Astrocyte (in vitro differentiated cells and primary cell): ENCODE measurements around the gene RAD51.

Source experiments
- CTCF ChIP-seq: IDR thresholded peaks from 2 replicates; pipeline ENCODE4 v1.5.1; 2011; ENCODE audit warnings: low read depth, mild to moderate bottlenecking, inconsistent platforms, low read length, moderate library complexity; ENCODE audit not compliant: insufficient read depth
- EZH2 ChIP-seq: IDR thresholded peaks from 2 replicates; pipeline ENCODE4 v1.6.1; 2012; ENCODE audit warnings: mild to moderate bottlenecking, low read length, inconsistent platforms; ENCODE audit not compliant: insufficient read depth

GRCh38 chr15:40650479-40650878, 44.5 kb upstream of the RAD51 start:
- TF ChIP-seq EZH2 (no peak), CTCF (no peak)
